ENCODE results near the gene CHD9.
"Not testable (repeated sequence)": the region's sequence is repeated elsewhere in the genome, so short reads cannot be mapped to it uniquely, and the experiment has no call there.

- not testable (repeated sequence) for TF ChIP-seq FOXA1 (IDR thresholded peaks at IDR 0.05); FOXM1 (IDR thresholded peaks at IDR 0.05; ENCODE audit: borderline replicate concordance)
Observed at GRCh38 chr16:53074296-53074695, 19.5 kb downstream of the CHD9 start.
